Posterior vena cava (tissue), 2 donors: ENCODE results near the gene SCYGR3. TPM values are rescaled to one million over a fixed set of nuclear protein-coding genes. Genes with fewer than 3 reads are reported as not detected.

ENCODE experiments used
- DNase-seq: peaks from one replicate; pipeline ENCODE4 v3.0.0-alpha.2; 2020; ENCODE audit warnings: low spot score
- intact Hi-C, 2 donors: fragments of 100-400 bp; cut with DNase I; formaldehyde crosslinking; loops; one replicate each; pipeline versions ENCODE4 v1.14.1 to v1.14.2; 2022 to 2023
- long read RNA-seq, 2 donors: library from polyadenylated mRNA; unstranded; transcript quantifications; one replicate each; pipeline ENCODE4 v2.0.0, GENCODE V29; 2020 to 2021
- total RNA-seq, 2 donors: library from RNA; stranded (reverse); fragmentation: NEBNext Ultra II Directional; extraction: Animal tissue kit (Norgen Biotek cat#: 25700); gene quantifications; one replicate each; pipeline ENCODE4 v1.2.1, GENCODE V29; 2021
- donor health status: DM: yes; HTN: yes; CAD: no.
- donor health status: DM: yes; HTN: yes; CAD: no.

Gene SCYGR3, protein sequence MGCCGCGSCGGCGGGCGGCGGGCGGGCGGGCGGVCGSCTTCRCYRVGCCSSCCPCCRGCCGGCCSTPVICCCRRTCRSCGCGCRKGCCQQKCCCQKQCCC
- not detected for total RNA-seq
- long read RNA-seq, donor 1 = 0 reads
- long read RNA-seq, donor 2 = 0 reads

DNA sequence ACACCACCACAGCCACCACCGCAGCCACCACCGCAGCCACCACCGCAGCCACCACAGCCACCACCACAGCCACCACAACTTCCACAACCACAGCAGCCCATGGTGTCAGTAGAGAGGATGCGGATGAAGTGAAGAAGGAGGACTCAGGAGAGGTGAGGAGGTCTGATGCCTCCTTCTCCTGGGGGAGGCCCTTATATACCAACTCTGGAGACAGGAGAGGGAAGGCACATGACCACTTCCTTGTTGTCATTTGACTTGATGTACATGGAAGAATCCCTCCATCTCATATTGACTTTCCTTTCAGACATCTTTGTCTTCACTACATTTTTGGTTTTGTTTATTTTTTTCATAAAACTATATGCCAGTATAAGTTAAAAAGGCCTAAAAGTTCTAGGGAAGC is at the start of gene SCYGR3:
SCYGR3 (minus strand) TSS at position 101 of the 400 bp plus-strand sequence; CDS start at position 101, 0 bp downstream.
- intact Hi-C loops = loop anchor here in 1 of 2 donors (5.0 kb wide), 1 partner anchor 117 kb away; no protein-coding TSS in a partner anchor
- DNase-seq = no peak

DNA sequence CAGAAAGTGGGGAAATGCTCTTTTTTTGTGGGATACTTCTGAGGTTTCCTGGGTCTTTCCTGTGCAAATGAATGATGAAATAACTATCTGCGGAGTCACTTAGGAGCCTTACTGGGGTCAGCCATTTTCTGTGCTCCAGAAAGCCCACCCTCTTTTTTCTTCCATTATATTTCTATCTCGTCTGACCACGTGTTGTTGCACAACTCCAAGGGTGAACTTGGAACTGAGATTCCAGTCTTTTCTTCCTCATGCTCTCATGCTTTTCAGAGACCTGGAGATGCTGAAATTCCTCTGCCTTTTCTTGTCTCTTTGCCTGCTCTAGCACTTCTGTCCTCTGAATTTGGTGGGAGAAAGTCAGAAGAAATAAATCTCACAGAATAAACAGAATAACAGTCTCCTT is 47.2 kb upstream of the SCYGR3 start:
- intact Hi-C loops = loop anchor here (5.0 to 10.0 kb wide), 2 partner anchors 103 to 110 kb away; no protein-coding TSS in a partner anchor
- DNase-seq = no peak

- intact Hi-C loops = loop anchor here (5.0 to 10.0 kb wide), 2 partner anchors 104 to 111 kb away; no protein-coding TSS in a partner anchor
- no peak for DNase-seq
Observed at GRCh38 chr2:227661025-227661649, 46.5 kb upstream of the SCYGR3 start.

- DNase-seq = no peak
- intact Hi-C loops = loop anchor here in 1 of 2 donors (1.0 to 10.0 kb wide), 2 partner anchors 29 to 253 kb away; no protein-coding TSS in a partner anchor
Observed at GRCh38 chr2:227657199-227657845, 42.7 kb upstream of the SCYGR3 start.

DNA sequence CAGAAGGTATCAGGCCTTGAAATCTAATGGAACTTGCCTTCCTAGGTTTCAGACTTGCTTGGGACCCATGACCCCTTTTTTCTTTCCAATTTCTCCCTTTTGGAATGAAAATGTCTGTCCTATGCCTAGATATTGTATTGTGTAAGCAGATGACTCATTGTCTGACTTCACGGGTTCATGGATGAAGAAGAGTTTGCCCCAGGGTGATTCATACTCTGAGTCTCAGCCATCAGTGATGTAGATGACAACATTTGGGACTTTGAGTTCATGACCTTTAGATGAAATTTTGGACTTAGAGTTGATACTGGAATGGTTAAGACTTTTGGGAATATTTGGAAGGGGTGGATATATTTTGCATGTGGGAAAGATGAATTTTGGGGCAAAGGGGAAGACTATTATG is 40.8 kb upstream of the SCYGR3 start:
- intact Hi-C loops = loop anchor here in 1 of 2 donors (10.0 kb wide), 1 partner anchor 251 kb away; no protein-coding TSS in a partner anchor
- DNase-seq = no peak

DNA sequence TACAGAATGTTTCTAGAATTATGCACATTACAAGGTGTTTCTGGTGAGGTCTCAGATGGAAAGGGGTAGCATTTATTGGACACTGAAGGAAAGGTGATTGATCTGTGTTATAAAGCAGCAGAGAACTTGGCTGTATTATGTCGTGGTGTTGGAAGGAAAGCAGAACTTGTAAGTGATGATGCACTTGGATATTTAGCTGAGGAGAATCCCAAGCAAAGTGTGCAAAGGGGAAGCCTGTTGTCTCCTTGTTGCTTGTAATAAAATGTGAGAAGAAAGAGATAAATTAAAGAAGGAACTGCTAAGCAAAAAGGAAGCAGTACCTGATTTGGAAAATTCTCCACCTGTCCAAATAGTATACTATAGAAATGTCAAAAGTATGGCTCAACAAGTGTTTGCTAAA is 39.8 kb upstream of the SCYGR3 start:
- DNase-seq = no peak
- intact Hi-C loops = loop anchor here in 1 of 2 donors (10.0 kb wide), 1 partner anchor 250 kb away; no protein-coding TSS in a partner anchor

DNA sequence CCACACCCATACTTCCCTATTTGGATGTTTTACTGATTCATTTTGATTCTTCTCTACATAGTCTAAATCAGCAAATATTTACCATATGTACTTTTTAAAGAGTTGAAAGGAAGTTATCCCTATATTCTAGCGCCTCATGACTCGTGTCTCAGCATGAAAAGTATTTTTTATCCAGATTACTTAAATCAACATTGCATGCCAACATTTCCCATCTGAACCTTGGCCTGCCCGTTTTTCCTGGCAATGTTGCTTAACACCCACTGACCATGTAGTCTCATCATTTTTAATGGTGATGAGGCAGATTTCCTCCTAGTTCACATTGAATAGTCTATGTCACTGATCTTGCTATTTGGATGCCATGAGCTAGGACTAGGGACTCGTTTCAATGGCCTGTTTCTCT is 38.8 kb upstream of the SCYGR3 start:
- DNase-seq = no peak
- intact Hi-C loops = loop anchor here in 1 of 2 donors (10.0 kb wide), 1 partner anchor 249 kb away; no protein-coding TSS in a partner anchor

GRCh38 chr2:227643990-227644551 is 29.4 kb upstream of the SCYGR3 start:
- DNase-seq = no peak
- intact Hi-C loops = no loop called here

DNA sequence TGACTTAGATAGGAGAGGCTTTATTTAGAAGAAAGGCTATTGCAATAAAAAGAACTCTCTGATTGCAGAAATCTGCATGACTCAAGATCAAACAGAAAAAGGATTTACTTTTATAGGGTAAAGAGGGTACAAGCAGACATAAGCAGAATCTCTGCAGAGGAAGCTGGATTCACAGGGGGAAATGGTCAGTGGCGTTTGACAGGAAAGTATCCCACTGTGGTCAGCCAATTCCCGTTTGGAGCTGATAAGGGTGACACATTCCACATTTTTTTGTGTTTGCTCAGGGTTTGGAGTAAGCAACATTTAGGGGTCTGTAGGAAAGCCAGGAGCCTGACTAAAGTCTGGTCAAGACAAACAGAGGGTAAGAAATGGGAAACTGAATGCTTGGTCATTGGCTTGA is 28.0 kb upstream of the SCYGR3 start:
- DNase-seq = no peak
- intact Hi-C loops = no loop called here

DNA sequence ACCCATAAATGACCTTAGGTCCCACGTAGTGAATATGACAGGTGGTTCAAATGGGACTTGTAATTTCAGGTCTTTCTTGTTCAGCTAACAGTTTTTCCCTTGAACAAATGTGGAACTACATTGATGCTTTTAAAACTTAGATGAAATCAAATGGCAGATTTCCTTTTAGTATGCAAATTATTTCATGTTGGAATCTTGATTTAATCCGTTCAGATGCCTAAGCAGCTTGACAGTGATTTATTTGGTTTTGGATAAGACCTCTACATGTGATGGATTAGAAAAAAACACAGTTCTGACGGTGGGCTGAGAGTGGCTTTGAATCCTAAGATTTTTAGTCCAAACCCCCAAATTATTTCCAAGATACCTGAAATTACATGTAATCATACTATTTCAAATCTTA is 19.6 kb upstream of the SCYGR3 start:
- intact Hi-C loops = no loop called here
- DNase-seq = no peak

- no peak for DNase-seq
- intact Hi-C loops = no loop called here
Observed at GRCh38 chr2:227632827-227633226, 18.2 kb upstream of the SCYGR3 start.

GRCh38 chr2:227630322-227630721 is 15.7 kb upstream of the SCYGR3 start:
- intact Hi-C loops = no loop called here
- no peak for DNase-seq

DNA sequence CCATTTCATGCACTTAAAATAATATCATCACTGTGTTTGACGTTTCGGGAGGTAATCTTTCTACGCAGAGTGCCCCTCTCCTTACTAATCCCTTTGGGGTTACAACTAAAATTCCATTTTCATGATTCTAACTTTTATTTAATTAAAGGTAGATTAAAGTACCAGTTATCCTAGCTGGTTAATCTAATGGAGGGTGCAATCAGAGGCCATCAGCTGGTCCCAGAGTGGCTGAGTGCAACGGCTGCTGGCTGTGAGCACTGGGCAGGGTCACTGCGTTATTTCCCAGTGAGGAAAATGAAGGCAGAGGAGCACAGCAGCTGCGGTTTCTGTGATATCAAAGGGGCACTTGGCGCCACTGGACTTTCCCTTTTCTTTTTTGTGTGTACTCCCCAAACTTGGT is 14.8 kb upstream of the SCYGR3 start:
- no peak for DNase-seq
- intact Hi-C loops = no loop called here

- intact Hi-C loops = no loop called here
- DNase-seq = no peak
Observed at GRCh38 chr2:227627769-227628168, 13.1 kb upstream of the SCYGR3 start.

- intact Hi-C loops = no loop called here
- no peak for DNase-seq
Observed at GRCh38 chr2:227626580-227627151, 12.0 kb upstream of the SCYGR3 start.

GRCh38 chr2:227625420-227625819 is 10.8 kb upstream of the SCYGR3 start:
- intact Hi-C loops = no loop called here
- DNase-seq = no peak

GRCh38 chr2:227623226-227623625 is 8.6 kb upstream of the SCYGR3 start:
- DNase-seq = no peak
- intact Hi-C loops = no loop called here

- DNase-seq = no peak
- intact Hi-C loops = loop anchor here in 1 of 2 donors (5.0 kb wide), 1 partner anchor 120 kb away; no protein-coding TSS in a partner anchor
Observed at GRCh38 chr2:227617316-227618230, 2.9 kb upstream of the SCYGR3 start, which contains the start of gene SCYGR4. SCYGR4 (plus strand) TSS chr2:227617498; CDS start chr2:227617498, 0 bp downstream.
